Measurements from ENCODE around the gene RALGPS1.
"Not testable (repeated sequence)": the region's sequence is repeated elsewhere in the genome, so short reads cannot be mapped to it uniquely, and the experiment has no call there.

The RALGPS1 gene

GRCh38 chr9:127136880-127137639 lies 222.5 kb downstream of the RALGPS1 start:
- DNase-seq (ENCODE audit: low spot score), result no peak

- DNase-seq (ENCODE audit: low spot score), result no peak
Observed at GRCh38 chr9:127137640-127138360, 223.2 kb downstream of the RALGPS1 start.

DNA sequence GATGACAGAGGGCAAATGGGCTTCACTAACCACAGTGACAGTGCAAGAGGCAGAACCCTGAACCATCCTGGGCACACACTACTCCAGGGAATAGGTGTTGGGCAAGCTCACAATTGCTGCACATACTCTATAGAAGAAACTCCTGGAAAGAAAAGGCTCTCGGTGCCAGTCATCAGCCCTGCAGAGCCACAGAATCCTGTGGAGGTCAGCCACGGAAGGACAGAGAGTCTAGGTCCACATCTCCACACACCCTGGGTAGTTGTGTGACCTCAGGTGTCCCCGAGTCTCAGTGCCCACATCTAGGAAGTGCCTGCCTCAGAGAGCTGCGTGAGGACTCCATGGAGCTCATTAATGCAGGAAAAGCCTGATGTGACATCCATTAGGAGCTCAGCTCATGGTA lies 223.9 kb downstream of the RALGPS1 start:
- no peak for DNase-seq (ENCODE audit: low spot score)

DNA sequence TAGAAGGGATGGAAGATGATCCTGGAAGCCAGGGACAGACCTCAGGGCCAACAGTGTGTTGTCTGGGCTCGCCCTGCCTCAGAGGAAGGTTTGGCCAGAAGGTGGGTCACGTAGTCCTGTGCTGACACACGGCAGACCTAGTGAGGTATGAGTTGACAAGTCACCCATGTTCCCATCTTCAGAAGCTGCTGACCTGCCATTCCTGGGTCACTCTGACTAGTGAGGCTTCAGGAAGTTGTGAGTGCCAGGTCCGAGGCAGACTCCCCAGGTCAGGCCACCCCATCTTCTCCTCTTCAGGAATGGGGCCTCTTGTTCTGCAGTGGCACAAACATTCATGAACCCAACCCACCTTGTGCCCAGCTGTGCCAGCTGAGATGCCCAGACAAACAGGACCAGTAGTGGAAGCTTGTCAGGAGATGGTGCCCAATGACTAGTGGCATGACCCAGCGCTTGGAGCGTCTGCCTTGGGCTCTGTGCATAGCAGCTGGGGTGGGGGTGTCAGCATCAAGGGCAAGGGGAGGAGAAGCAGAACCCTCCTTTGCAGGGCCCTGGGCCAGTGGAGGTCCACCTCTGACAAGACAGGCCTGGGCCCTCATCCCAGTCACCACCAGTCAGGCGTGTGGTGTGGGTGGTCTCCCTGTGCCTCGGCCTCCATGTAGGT lies 224.6 kb downstream of the RALGPS1 start:
- no peak for DNase-seq (ENCODE audit: low spot score)

- DNase-seq (ENCODE audit: low spot score), result no peak
Observed at GRCh38 chr9:127139775-127140174, 225.2 kb downstream of the RALGPS1 start.

DNA sequence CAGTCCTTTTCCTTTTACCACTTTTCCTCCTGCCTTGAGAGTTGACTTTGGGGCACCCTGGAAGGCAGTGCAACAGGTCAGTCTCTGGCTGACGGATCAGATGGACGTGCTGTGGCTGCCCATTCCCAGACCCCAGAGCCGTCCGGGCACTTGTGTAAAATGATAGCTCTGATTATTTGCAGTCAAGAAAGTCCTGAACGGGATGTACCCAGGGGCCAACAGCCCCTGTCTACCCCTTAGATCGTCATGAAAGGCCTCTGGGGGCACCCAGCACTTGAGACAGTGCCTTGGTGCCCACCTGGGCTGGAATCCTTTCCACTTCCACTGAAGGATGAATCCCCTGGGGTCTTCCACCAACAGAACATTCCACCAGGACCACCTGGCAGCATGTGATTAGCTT lies 225.6 kb downstream of the RALGPS1 start:
- no peak for DNase-seq (ENCODE audit: low spot score)

DNA sequence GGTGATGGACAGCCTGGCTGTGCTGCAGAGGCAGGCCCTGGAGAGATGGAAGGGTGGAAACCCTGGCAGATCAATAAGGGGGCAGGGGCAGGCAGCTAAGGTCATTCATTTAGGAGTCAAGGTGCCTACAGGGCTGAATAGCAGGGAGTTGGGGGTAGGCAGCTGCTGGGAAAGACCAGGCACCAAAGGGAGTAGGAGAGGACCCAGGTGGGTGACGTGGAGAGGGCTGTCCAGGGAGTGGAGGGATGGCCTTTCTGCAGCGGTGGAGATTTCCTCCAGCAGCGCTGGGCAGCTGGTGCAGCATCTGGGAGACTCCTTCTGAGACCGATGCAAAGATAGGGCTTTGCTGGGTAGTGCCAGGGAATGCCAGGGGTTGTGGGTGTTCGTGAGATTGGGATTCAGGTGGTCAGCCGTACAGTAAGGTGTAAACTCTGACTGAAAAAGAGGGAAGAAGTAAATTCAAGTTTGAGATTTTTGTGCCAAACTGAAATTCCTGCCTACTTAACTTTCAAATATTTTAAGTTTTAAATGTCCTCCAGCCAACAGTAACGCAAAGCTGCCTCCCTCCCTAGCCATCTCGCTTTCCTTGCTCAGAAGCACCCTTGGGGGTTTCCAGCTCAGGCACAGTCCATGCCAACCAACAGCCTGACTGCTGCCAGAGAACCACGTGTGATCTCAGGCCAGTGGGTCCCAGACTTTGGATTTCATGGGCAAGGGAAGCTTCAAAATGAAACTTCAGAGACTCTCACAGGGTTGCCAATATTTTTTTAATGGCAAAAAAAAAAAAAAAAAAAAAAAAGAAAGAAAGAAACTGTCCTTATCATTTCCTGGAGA lies 226.5 kb downstream of the RALGPS1 start:
- DNase-seq (ENCODE audit: low spot score), result no peak

DNA sequence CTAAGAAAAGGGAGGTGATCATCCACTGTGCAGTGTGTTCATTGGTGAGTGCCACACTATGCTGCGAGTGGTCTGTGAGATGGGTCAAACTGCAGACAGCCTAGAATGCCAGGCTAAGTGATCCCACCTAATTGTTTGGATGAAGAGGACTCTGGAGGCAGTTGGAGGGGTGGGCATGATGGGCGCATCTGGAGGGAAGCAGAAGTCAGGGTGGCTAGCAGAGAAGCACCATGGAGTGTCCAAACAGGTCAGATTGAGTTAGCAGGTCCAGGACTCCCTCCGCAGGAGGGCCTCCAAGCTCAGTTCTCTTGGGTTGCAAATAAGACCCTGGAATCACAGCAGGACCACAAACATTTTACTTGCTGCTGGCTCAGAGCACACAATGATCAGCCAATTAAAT lies 227.7 kb downstream of the RALGPS1 start:
- no peak for DNase-seq (ENCODE audit: low spot score)

GRCh38 chr9:127142931-127143464 lies 228.4 kb downstream of the RALGPS1 start:
- DNase-seq (ENCODE audit: low spot score), result peak; percentile 32

- DNase-seq (ENCODE audit: low spot score), result no peak
Observed at GRCh38 chr9:127143920-127144465, 229.4 kb downstream of the RALGPS1 start.

- DNase-seq (ENCODE audit: low spot score), result no peak
Observed at GRCh38 chr9:127144670-127145445, 230.3 kb downstream of the RALGPS1 start.

DNA sequence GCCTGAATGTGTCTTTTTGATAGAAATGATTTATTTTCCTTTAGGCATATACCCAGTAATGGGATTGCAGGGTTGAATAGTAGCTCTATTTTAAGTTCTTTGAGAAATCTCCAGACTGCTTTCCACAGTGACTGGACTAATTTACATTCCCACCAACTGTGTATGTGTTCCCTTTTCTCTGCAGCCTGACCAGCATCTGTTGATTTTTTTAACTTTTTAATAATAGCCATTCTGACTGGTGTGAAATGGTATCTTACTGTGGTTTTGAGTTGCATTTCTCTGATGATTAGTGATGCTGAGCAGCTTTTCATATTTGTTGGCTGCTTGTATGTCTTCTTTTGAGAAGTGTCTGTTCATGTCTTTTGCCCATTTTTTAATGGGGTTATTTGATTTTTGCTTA lies 232.3 kb downstream of the RALGPS1 start:
- DNase-seq (ENCODE audit: low spot score), result not testable (repeated sequence)

GRCh38 chr9:127147251-127147650 lies 232.7 kb downstream of the RALGPS1 start:
- no peak for DNase-seq (ENCODE audit: low spot score)

DNA sequence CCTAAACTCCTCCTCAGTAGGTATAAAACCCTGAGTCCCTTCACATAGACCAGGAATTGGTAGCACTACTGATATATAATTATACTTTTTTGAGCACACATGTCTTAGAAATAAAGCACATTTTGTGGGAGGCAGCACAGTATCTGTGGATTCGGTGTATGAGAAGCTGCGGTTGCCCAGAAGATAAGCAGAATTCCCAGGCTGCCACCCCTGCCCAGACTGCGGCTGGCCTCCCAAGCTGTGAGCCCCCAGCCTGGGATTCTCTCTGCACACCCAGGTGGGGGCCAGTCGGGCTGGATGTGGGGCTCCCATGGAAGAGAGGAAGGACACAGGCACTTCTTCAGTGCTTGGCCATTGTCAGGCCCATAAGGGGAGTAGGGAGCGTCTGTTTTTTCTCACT lies 233.4 kb downstream of the RALGPS1 start:
- DNase-seq (ENCODE audit: low spot score), result no peak

GRCh38 chr9:127149010-127149409 lies 234.4 kb downstream of the RALGPS1 start:
- DNase-seq (ENCODE audit: low spot score), result no peak

GRCh38 chr9:127149463-127150390 lies 235.1 kb downstream of the RALGPS1 start:
- no peak for DNase-seq (ENCODE audit: low spot score)

- no peak for DNase-seq (ENCODE audit: low spot score)
Observed at GRCh38 chr9:127153501-127153900, 238.9 kb downstream of the RALGPS1 start.

GRCh38 chr9:127154003-127154389 lies 239.4 kb downstream of the RALGPS1 start:
- no peak for DNase-seq (ENCODE audit: low spot score)

- DNase-seq (ENCODE audit: low spot score), result peak; percentile 70
Observed at GRCh38 chr9:127154390-127155191, 240.0 kb downstream of the RALGPS1 start.
